C4-2B (cell line): ENCODE data around the gene ROMO1.
"Not testable (repeated sequence)": the region's sequence is repeated elsewhere in the genome, so short reads cannot be mapped to it uniquely, and the experiment has no call there.

Experiments
- H3K27ac ChIP-seq: fragments of 450-650 bp; 2 replicates; pipeline ENCODE4 v1.5.1; 2017
- CTCF ChIP-seq: fragments of 450-650 bp; conservative IDR thresholded peaks from 2 replicates; pipeline ENCODE4 v1.5.1; 2017; ENCODE audit warnings: mild to moderate bottlenecking
- ZFX ChIP-seq: fragments of 450-650 bp; IDR thresholded peaks from 2 replicates; pipeline ENCODE4 v1.6.1; 2017

The ROMO1 gene

GRCh38 chr20:35698298-35699126, 693 bp upstream of the ROMO1 start:
- TF ChIP-seq ZFX (no peak), CTCF (no peak)
- H3K27ac ChIP-seq, result peak overlapping the region; percentile 84

- peak overlapping the region; percentile 84 for H3K27ac ChIP-seq
- TF ChIP-seq ZFX (no peak), CTCF (no peak)
These were observed 886 bp downstream of the ROMO1 start for GRCh38 chr20:35699957-35700624.

GRCh38 chr20:35700625-35701148, 1.5 kb downstream of the ROMO1 start:
- no peak overlapping the region; the same call in 1 of the 2 replicates for H3K27ac ChIP-seq
- no peak for TF ChIP-seq CTCF
- TF ChIP-seq ZFX, result no peak

GRCh38 chr20:35702051-35702823, 3.0 kb downstream of the ROMO1 start:
- no peak for TF ChIP-seq CTCF
- no peak for TF ChIP-seq ZFX
- H3K27ac ChIP-seq, result no peak overlapping the region

GRCh38 chr20:35702824-35703695, 3.9 kb downstream of the ROMO1 start:
- no peak for TF ChIP-seq ZFX
- TF ChIP-seq CTCF, result no peak
- H3K27ac ChIP-seq, result no peak overlapping the region

- H3K27ac ChIP-seq, result no peak overlapping the region
- TF ChIP-seq CTCF (no peak), ZFX (no peak)
These were observed 5.5 kb downstream of the ROMO1 start for GRCh38 chr20:35704514-35705261.

- not testable (repeated sequence) for H3K27ac ChIP-seq
These were observed 6.7 kb downstream of the ROMO1 start for GRCh38 chr20:35705894-35706293.

- H3K27ac ChIP-seq, result not testable (repeated sequence)
These were observed 7.7 kb downstream of the ROMO1 start for GRCh38 chr20:35706591-35707529.
